Measurements from ENCODE around the gene NOL4L.

- TF ChIP-seq CTCF (IDR thresholded peaks at IDR 0.05), result no peak
- TF ChIP-seq POLR2AphosphoS5 (IDR thresholded peaks at IDR 0.05), result no peak
Observed at GRCh38 chr20:32543570-32544259, 41.4 kb downstream of the NOL4L start.
